GM18499 (cell line): ENCODE measurements around the gene SPTBN4.
"Not testable (repeated sequence)": the region's sequence is repeated elsewhere in the genome, so short reads cannot be mapped to it uniquely, and the experiment has no call there.

Source experiments
- ATAC-seq: cut with Tn5 transposase; IDR thresholded peaks from one replicate; pipeline ENCODE4 v1.9.1; 2021; ENCODE audit warnings: moderate number of reproducible peaks; ENCODE audit not compliant: insufficient read depth, unreplicated experiment

Gene SPTBN4

GRCh38 chr19:40463587-40464037 lies 3.2 kb upstream of the SPTBN4 start:
- ATAC-seq = not testable (repeated sequence)

GRCh38 chr19:40464059-40465024 lies 2.5 kb upstream of the SPTBN4 start:
- no peak for ATAC-seq

GRCh38 chr19:40465025-40465556 lies 1.7 kb upstream of the SPTBN4 start:
- ATAC-seq = no peak

- ATAC-seq = peak; percentile 66
Observed at GRCh38 chr19:40465557-40466218, 1.1 kb upstream of the SPTBN4 start, which contains the start of gene BLVRB. BLVRB (minus strand) TSS chr19:40465745; CDS start chr19:40465688, 57 bp downstream.

GRCh38 chr19:40466219-40466984 lies 399 bp upstream of the SPTBN4 start:
- peak; percentile 40 for ATAC-seq

GRCh38 chr19:40469011-40469410 lies 2.2 kb downstream of the SPTBN4 start:
- ATAC-seq = no peak

- ATAC-seq = no peak
Observed at GRCh38 chr19:40471111-40471510, 4.3 kb downstream of the SPTBN4 start.

GRCh38 chr19:40472516-40472915 lies 5.7 kb downstream of the SPTBN4 start:
- ATAC-seq = no peak

GRCh38 chr19:40474737-40475136 lies 7.9 kb downstream of the SPTBN4 start:
- ATAC-seq = no peak

- ATAC-seq = not testable (repeated sequence)
Observed at GRCh38 chr19:40475878-40476644, 9.3 kb downstream of the SPTBN4 start.

- no peak for ATAC-seq
Observed at GRCh38 chr19:40486017-40486416, 19.2 kb downstream of the SPTBN4 start.

GRCh38 chr19:40489882-40490230 lies 23.1 kb downstream of the SPTBN4 start:
- ATAC-seq = no peak

- no peak for ATAC-seq
Observed at GRCh38 chr19:40492274-40492673, 25.5 kb downstream of the SPTBN4 start.

- ATAC-seq = no peak
Observed at GRCh38 chr19:40493778-40494177, 27.0 kb downstream of the SPTBN4 start.

GRCh38 chr19:40494191-40494838 lies 27.5 kb downstream of the SPTBN4 start:
- no peak for ATAC-seq

- no peak for ATAC-seq
Observed at GRCh38 chr19:40497214-40497613, 30.4 kb downstream of the SPTBN4 start.

- no peak for ATAC-seq
Observed at GRCh38 chr19:40499320-40499719, 32.5 kb downstream of the SPTBN4 start.

- not testable (repeated sequence) for ATAC-seq
Observed at GRCh38 chr19:40500678-40501530, 34.1 kb downstream of the SPTBN4 start.
